DMS 273 (cell line): ENCODE measurements around the gene CLDN7.

ENCODE experiments used
- DNase-seq: peaks from one replicate; lab custom pipeline; 2025; ENCODE audit not compliant: unreplicated experiment; lab: John Stamatoyannopoulos, UW

CLDN7 gene

GRCh38 chr17:7238420-7239090 lies 23.7 kb downstream of the CLDN7 start:
- peak; percentile 61 for DNase-seq

GRCh38 chr17:7237761-7238419 lies 24.4 kb downstream of the CLDN7 start:
- peak; percentile 85 for DNase-seq

- no peak for DNase-seq
Observed at GRCh38 chr17:7237266-7237760, 25.0 kb downstream of the CLDN7 start.

- no peak for DNase-seq
Observed at GRCh38 chr17:7236808-7237207, 25.5 kb downstream of the CLDN7 start.

- no peak for DNase-seq
Observed at GRCh38 chr17:7235693-7236665, 26.3 kb downstream of the CLDN7 start.

GRCh38 chr17:7234083-7234951 lies 28.0 kb downstream of the CLDN7 start, which contains the start of gene DVL2:
DVL2 (minus strand) TSS chr17:7234517; CDS start chr17:7234262, 255 bp downstream.
- peak; percentile 95 for DNase-seq

DNA sequence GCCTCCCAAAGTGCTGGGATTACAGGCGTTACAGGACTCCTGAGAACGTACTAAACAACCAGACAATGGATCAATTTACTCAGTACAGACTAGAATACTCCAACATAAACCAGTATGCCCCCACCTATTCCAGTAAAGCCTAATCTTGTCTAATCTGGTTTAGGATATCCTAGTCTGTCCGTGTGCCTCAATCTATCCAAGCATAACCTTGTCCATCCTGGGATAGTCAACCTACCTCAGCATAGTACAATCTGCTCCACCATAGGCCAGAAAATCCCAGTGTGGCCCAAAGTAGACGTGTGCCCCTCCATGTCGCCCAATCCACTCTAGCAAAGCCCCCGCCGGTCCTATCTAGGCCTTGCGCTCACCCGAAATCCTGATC lies 28.6 kb downstream of the CLDN7 start:
- DNase-seq, result no peak

GRCh38 chr17:7232114-7232513 lies 30.2 kb downstream of the CLDN7 start:
- no peak for DNase-seq

- no peak for DNase-seq
Observed at GRCh38 chr17:7229504-7229903, 32.8 kb downstream of the CLDN7 start.

- no peak for DNase-seq
Observed at GRCh38 chr17:7228920-7229319, 33.4 kb downstream of the CLDN7 start.

GRCh38 chr17:7226721-7227710 lies 35.3 kb downstream of the CLDN7 start:
- DNase-seq, result no peak

GRCh38 chr17:7225711-7226331 lies 36.5 kb downstream of the CLDN7 start:
- DNase-seq, result no peak

DNA sequence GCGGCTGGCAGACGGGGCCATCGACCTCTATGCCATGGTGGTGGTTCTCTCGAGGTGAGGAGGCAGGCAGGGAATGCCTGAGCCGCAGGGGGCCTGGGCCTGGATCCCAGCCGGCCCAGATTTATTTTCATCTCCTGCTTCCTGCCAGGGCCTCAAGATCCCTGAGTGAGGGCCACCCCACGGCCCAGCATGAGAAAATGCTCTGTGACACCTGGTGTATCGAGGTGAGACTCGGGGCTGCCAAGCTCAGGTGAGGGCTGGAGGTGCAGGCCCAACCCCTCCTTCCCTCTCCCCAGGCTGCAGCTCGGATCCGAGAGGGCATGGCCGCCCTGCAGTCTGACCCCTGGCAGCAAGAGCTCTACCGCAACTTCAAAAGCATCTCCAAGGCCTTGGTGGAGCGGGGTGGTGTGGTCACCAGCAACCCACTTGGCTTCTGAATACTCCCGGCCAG lies 37.6 kb downstream of the CLDN7 start:
- DNase-seq, result no peak

GRCh38 chr17:7224110-7224509 lies 38.2 kb downstream of the CLDN7 start:
- DNase-seq, result no peak

DNA sequence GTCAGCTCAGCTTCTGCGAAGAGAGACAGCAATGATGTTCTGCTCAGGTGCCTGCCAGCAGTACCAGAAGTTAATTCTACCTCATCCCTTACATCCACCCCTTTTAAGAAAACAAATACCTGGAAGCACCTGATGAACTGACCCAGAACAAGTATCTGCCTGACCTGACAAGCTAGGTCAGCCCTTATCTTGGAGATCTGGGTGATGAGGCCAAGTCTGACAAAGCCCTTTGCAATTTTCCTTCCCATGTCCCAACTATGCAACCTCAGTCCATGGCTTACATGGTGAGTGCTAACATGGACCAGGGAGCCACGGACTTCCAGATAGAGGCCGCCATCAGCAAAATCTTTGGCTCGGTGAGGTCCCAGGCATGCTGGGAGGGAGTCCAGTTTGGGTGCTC lies 38.9 kb downstream of the CLDN7 start:
- DNase-seq, result no peak

DNA sequence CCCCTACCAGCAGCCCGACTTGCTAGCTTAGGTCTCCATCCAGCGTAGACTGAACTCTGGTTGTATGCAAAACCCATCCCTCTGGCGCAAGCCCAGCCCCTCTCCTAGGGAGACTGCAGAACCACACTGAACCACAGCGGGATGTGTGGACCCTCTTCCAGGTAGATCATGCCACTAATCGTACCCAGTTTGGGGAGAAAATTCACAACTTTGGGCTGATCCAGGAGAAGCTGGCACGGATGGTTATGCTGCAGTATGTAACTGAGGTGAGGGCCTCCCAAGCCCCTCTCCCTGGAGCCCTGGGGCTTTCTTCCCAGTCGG lies 39.3 kb downstream of the CLDN7 start:
- DNase-seq, result no peak

DNA sequence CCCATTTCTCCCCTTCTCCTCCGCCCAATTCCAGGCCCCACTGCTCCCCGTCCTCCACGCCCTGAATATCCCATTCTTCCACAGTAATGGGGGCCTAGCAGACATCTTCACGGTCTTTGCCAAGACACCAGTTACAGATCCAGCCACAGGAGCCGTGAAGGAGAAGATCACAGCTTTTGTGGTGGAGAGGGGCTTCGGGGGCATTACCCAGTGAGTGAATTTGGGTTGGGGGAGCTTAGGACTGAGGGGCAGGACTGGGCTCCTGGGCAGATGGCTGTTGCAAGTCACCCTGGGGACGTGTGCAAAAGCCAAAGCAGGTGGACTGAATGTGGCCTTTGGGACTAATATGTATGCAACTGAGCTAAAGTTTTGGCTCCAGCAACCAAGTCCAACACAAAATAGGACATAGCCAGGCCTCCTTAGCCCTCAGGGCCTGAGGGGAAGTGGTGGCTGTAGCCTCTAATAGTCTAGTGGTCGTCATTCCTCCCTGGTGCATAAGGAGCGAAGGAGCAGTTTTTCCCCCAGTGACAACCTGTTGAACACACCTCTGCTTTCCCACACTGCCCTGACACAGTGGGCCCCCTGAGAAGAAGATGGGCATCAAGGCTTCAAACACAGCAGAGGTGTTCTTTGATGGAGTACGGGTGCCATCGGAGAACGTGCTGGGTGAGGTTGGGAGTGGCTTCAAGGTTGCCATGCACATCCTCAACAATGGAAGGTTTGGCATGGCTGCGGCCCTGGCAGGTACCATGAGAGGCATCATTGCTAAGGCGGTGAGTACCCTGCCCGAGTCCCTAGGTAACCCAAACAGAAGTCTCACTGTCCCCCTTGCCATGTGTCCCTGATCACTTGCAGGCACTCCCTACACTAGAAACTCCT lies 39.9 kb downstream of the CLDN7 start:
- no peak for DNase-seq
